Gastroesophageal sphincter (tissue), 4 donors: Measurements from ENCODE around the gene ADORA1. TPM values are rescaled to one million over a fixed set of nuclear protein-coding genes. Genes with fewer than 3 reads are reported as not detected.

Experiments
- total RNA-seq, 4 donors: library from RNA; depleted of rRNA; stranded (reverse); fragments of >200 nt; gene quantifications; one replicate each; pipeline ENCODE4 v1.1.0, GENCODE V29; 2016

The ADORA1 gene
- total RNA-seq, 4 donors from 2014 or later, result 0.16 to 2.7 (median 0.33) TPM

Other genes starting within 250 kb of the ADORA1 start
- gene RABIF, start 238.6 kb upstream of the ADORA1 start, total RNA-seq, result 1 to 10 TPM; 4.7 to 7.3 (median 6.1) TPM
- 10 to 100 TPM; 14.1 to 23.0 (median 21.5) TPM for gene KLHL12, start 200.5 kb upstream of the ADORA1 start, total RNA-seq
- gene ADIPOR1, start 169.4 kb upstream of the ADORA1 start, total RNA-seq, result 10 to 100 TPM; 62.2 to 91.6 (median 68.7) TPM
- gene CYB5R1, start 160.5 kb upstream of the ADORA1 start, total RNA-seq, result 10 to 100 TPM; 37.3 to 51.0 (median 41.2) TPM
- 100 to 1,000 TPM in 1 of 4 donors, 10 to 100 TPM in 3; 79.3 to 119 (median 90.0) TPM for gene TMEM183A, start 120.4 kb upstream of the ADORA1 start, total RNA-seq
- 10 to 100 TPM in 1 of 4 donors, 1 to 10 TPM in 2, under 1 TPM in 1; 0.81 to 10.5 (median 1.7) TPM for gene PPFIA4, start 101.2 kb upstream of the ADORA1 start, total RNA-seq
- gene MYOG, start 41.7 kb upstream of the ADORA1 start, total RNA-seq, result under 1 TPM in 1 of 4 donors, not detected in 3; 0.35 TPM
- gene MYBPH, start 48.1 kb downstream of the ADORA1 start, total RNA-seq, result not detected
- 1 to 10 TPM in 3 of 4 donors, not detected in 1; 3.4 to 5.4 (median 5.0) TPM for gene CHI3L1, start 59.0 kb downstream of the ADORA1 start, total RNA-seq
- gene CHIT1, start 101.9 kb downstream of the ADORA1 start, total RNA-seq, result under 1 TPM in 2 of 4 donors, not detected in 2; 0.13 to 0.16 TPM
- gene BTG2, start 177.8 kb downstream of the ADORA1 start, total RNA-seq, result 100 to 1,000 TPM in 3 of 4 donors, 10 to 100 TPM in 1; 74.5 to 169 (median 116) TPM
- gene FMOD, start 223.4 kb downstream of the ADORA1 start, total RNA-seq, result 10 to 100 TPM; 19.3 to 53.6 (median 37.9) TPM